ENCODE data around the gene TRNT1. TPM values are rescaled to one million over a fixed set of nuclear protein-coding genes. Genes with fewer than 3 reads are reported as not detected.

TRNT1 gene
- total and polyA plus RNA-seq, 2 experiments from 2014 or later = 33.9 to 36.4 TPM

DNA sequence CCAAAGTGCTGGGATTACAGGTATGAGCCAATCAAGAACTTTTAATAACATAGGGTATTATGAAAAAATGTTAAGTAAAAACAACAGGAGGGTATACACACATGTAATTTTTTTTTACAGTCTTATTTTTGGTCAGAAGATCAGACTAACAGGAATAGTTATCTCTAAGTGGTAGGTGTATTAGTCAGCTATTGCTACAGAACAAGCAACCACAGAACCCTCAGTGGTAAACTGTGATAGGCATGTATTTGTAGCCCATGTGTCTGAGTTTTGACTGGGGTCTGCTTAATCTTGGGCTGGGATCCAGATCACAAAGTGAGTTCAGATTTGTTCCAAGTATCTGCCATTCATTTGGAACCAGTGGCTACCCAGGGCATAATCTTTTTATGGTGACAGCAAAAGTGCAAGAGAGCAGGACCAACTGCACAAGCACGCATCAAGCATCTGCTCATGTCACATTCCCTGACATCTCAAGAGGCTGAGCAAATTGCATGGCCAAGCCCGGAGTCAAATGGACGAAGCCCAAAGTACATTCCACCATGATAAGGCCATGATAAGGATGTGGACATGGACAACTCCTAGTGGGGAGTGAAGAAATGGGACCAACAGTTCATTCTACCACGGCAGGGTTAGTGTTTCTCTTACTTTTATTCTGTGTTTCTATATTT lies 13.6 kb upstream of the TRNT1 start:
- DNase-seq (ENCODE audit: low spot score) (no peak), ATAC-seq (no peak)
- Histone ChIP-seq H3K36me3 (ENCODE audit: insufficient read depth) (no peaks in the 10 kb centered on the region), H3K4me3 (no peak overlapping the region), H3K27ac (ENCODE audit: low read depth) (no peak overlapping the region), H3K4me1 (ENCODE audit: insufficient read depth) (peaks cover 16% of the 10 kb centered on the region), H3K4me2 (no peak overlapping the region), H2AFZ (0 out of 2 replicates have a peak overlapping the region, but pooled peaks have one; percentile 43), H3F3A (replicated peaks; ENCODE audit: low read depth) (no peaks in the 10 kb centered on the region), H3K79me2 (replicated peaks; ENCODE audit: insufficient read depth) (no peaks in the 10 kb centered on the region), H3K9me2 (ENCODE audit: insufficient read depth) (no peaks in the 10 kb centered on the region), H3K27me3 (ENCODE audit: insufficient read depth) (no peaks in the 10 kb centered on the region), H4K20me1 (replicated peaks; ENCODE audit: insufficient read depth) (no peaks in the 10 kb centered on the region)
- H3K4me1 Mint-ChIP-seq = no peaks in the 10 kb centered on the region
- no peak overlapping the region for H3K4me3 Mint-ChIP-seq
- peaks cover 19% of the 10 kb centered on the region for H3K36me3 Mint-ChIP-seq (ENCODE audit: low read depth)
- peaks cover 95% of the 10 kb centered on the region for H3K9me3 Mint-ChIP-seq
- no peak for TF ChIP-seq ZNF114 (CRISPR knock-in tag; IDR thresholded peaks at IDR 0.05)
- TF ChIP-seq, protein P1, sequence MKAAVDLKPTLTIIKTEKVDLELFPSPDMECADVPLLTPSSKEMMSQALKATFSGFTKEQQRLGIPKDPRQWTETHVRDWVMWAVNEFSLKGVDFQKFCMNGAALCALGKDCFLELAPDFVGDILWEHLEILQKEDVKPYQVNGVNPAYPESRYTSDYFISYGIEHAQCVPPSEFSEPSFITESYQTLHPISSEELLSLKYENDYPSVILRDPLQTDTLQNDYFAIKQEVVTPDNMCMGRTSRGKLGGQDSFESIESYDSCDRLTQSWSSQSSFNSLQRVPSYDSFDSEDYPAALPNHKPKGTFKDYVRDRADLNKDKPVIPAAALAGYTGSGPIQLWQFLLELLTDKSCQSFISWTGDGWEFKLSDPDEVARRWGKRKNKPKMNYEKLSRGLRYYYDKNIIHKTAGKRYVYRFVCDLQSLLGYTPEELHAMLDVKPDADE (IDR thresholded peaks at IDR 0.05) = no peak
- no peak for TF ChIP-seq EZH2phosphoT487 (IDR thresholded peaks at IDR 0.05; ENCODE audit: unreplicated experiment)
- TF ChIP-seq STAT1 (IDR thresholded peaks at IDR 0.05; ENCODE audit: unreplicated experiment) = no peak
- TF ChIP-seq, protein P2, sequence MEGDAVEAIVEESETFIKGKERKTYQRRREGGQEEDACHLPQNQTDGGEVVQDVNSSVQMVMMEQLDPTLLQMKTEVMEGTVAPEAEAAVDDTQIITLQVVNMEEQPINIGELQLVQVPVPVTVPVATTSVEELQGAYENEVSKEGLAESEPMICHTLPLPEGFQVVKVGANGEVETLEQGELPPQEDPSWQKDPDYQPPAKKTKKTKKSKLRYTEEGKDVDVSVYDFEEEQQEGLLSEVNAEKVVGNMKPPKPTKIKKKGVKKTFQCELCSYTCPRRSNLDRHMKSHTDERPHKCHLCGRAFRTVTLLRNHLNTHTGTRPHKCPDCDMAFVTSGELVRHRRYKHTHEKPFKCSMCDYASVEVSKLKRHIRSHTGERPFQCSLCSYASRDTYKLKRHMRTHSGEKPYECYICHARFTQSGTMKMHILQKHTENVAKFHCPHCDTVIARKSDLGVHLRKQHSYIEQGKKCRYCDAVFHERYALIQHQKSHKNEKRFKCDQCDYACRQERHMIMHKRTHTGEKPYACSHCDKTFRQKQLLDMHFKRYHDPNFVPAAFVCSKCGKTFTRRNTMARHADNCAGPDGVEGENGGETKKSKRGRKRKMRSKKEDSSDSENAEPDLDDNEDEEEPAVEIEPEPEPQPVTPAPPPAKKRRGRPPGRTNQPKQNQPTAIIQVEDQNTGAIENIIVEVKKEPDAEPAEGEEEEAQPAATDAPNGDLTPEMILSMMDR (conservative IDR thresholded peaks at IDR 0.05; ENCODE audit: low read depth in 2 of 2) = no peak
- TF ChIP-seq, protein P3, sequence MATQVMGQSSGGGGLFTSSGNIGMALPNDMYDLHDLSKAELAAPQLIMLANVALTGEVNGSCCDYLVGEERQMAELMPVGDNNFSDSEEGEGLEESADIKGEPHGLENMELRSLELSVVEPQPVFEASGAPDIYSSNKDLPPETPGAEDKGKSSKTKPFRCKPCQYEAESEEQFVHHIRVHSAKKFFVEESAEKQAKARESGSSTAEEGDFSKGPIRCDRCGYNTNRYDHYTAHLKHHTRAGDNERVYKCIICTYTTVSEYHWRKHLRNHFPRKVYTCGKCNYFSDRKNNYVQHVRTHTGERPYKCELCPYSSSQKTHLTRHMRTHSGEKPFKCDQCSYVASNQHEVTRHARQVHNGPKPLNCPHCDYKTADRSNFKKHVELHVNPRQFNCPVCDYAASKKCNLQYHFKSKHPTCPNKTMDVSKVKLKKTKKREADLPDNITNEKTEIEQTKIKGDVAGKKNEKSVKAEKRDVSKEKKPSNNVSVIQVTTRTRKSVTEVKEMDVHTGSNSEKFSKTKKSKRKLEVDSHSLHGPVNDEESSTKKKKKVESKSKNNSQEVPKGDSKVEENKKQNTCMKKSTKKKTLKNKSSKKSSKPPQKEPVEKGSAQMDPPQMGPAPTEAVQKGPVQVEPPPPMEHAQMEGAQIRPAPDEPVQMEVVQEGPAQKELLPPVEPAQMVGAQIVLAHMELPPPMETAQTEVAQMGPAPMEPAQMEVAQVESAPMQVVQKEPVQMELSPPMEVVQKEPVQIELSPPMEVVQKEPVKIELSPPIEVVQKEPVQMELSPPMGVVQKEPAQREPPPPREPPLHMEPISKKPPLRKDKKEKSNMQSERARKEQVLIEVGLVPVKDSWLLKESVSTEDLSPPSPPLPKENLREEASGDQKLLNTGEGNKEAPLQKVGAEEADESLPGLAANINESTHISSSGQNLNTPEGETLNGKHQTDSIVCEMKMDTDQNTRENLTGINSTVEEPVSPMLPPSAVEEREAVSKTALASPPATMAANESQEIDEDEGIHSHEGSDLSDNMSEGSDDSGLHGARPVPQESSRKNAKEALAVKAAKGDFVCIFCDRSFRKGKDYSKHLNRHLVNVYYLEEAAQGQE (IDR thresholded peaks at IDR 0.05; ENCODE audit: unreplicated experiment) = no peak
- TF ChIP-seq NANOG (IDR thresholded peaks at IDR 0.05; ENCODE audit: borderline replicate concordance) = no peak
- no peak for TF ChIP-seq POLR2AphosphoS5 (IDR thresholded peaks at IDR 0.05; ENCODE audit: low read depth)
- peaks cover 4% of the 10 kb centered on the region for H3K27me3 Mint-ChIP-seq (ENCODE audit: insufficient read depth, low read depth, poor library complexity)
- H3K27ac Mint-ChIP-seq = no peak overlapping the region

DNA sequence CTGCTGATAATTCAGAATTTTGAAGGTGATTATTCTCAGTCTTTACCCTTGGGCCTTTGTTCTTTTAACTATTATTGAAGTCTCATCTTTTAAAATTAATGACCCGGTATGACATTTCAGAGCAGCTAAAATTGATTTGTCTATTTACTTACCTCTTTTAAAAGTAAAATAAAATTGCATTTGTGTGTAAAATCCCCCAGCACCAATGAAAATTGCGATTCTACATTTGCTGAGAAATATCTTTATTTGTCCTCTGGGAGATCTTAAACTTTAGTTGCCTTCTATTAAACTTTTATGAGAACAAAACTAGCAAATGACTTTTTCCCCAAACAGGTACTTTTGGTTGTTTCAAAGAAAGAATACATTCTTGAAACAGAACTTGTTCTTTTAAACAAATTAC lies 9.1 kb upstream of the TRNT1 start:
- H3K4me3 Mint-ChIP-seq = no peak overlapping the region
- no peak overlapping the region for H3K4me2 ChIP-seq
- no peaks in the 10 kb centered on the region for H3K36me3 ChIP-seq (ENCODE audit: insufficient read depth)
- no peak overlapping the region for H3K4me3 ChIP-seq
- no peaks in the 10 kb centered on the region for H3F3A ChIP-seq (replicated peaks; ENCODE audit: low read depth)
- H3K9me3 Mint-ChIP-seq = peaks cover 96% of the 10 kb centered on the region
- H3K36me3 Mint-ChIP-seq (ENCODE audit: low read depth) = peaks cover 16% of the 10 kb centered on the region; the same call in 2 of the 3 replicates
- peaks cover 1% of the 10 kb centered on the region for H3K27me3 Mint-ChIP-seq (ENCODE audit: insufficient read depth, low read depth, poor library complexity)
- H3K4me1 Mint-ChIP-seq = no peaks in the 10 kb centered on the region
- H3K27ac Mint-ChIP-seq = no peak overlapping the region
- DNase-seq (ENCODE audit: low spot score) (no peak), ATAC-seq (no peak)
- H3K27ac ChIP-seq (ENCODE audit: low read depth) = no peak overlapping the region
- H4K20me1 ChIP-seq (replicated peaks; ENCODE audit: insufficient read depth) = no peaks in the 10 kb centered on the region
- H3K27me3 ChIP-seq (ENCODE audit: insufficient read depth) = no peaks in the 10 kb centered on the region
- H3K79me2 ChIP-seq (replicated peaks; ENCODE audit: insufficient read depth) = no peaks in the 10 kb centered on the region
- no peaks in the 10 kb centered on the region for H3K9me2 ChIP-seq (ENCODE audit: insufficient read depth)
- H2AFZ ChIP-seq = no peak overlapping the region
- no peaks in the 10 kb centered on the region for H3K4me1 ChIP-seq (ENCODE audit: insufficient read depth)
- no peak for TF ChIP-seq ZNF331 (CRISPR knock-in tag; IDR thresholded peaks at IDR 0.05; ENCODE audit: low read depth)
- no peak for TF ChIP-seq CREB1 (CRISPR knock-in tag; IDR thresholded peaks at IDR 0.05; ENCODE audit: low read depth)
- TF ChIP-seq EZH2phosphoT487 (IDR thresholded peaks at IDR 0.05; ENCODE audit: unreplicated experiment) = no peak
- TF ChIP-seq EZH2 (IDR thresholded peaks at IDR 0.05; ENCODE audit: low read depth, unreplicated experiment) = no peak
- TF ChIP-seq POLR2AphosphoS5 (IDR thresholded peaks at IDR 0.05; ENCODE audit: low read depth) = no peak
- TF ChIP-seq ZNF114 (CRISPR knock-in tag; IDR thresholded peaks at IDR 0.05) = no peak
